ENCODE data around the gene IL16.

- TF ChIP-seq CTCF (optimal IDR thresholded peaks at IDR 0.05 in 1 of 3, IDR thresholded peaks at IDR 0.05 in 1 of 3, conservative IDR thresholded peaks at IDR 0.05 in 1 of 3; ENCODE audit: extremely low read depth in 1 of 3, insufficient read depth in 2 of 3, low read length in 3 of 3) (no peak), EZH2 (IDR thresholded peaks at IDR 0.05; ENCODE audit: low read length) (no peak)
These were observed 15.5 kb upstream of the IL16 start for GRCh38 chr15:81181220-81181619.

All from keratinocyte (primary cell).